ENCODE data around the gene WNK2.

The WNK2 gene

DNA sequence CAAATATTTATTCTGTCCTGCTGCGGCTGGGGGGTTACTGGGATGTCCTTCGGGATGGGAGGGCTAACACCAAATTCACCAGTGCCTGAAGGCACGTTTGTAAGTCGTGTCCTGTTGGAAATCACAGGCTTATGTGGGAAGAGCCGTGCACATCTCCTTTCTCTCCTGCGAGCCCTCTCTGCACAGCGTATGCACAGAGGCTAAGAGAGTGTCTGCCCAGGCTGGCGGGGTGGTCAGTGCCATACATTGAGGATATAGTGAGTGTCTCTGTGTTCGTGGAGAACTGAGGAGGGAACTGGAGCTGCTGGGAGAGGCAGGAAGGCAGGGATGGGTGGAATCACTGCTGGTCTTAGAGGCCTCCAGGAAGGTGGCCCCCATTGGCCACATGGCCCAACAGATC, 110.1 kb downstream of the WNK2 start:
- H3K27ac ChIP-seq (ENCODE audit: low read depth, low read length), result peak overlapping the region; percentile 99
- peaks cover 59% of the 10 kb centered on the region for H3K36me3 ChIP-seq (ENCODE audit: control insufficient read depth, low read length)
- no peaks in the 10 kb centered on the region for H4K20me1 ChIP-seq (ENCODE audit: control insufficient read depth, insufficient read depth, low read depth, low read length)
- peaks cover 26% of the 10 kb centered on the region for H3F3A ChIP-seq (ENCODE audit: control insufficient read depth, insufficient read depth)
- H3K4me1 ChIP-seq (ENCODE audit: control insufficient read depth, low read length), result peaks cover 100% of the 10 kb centered on the region
- TF ChIP-seq EZH2phosphoT487 (IDR thresholded peaks at IDR 0.05; ENCODE audit: borderline replicate concordance, low read length), result no peak
- TF ChIP-seq, protein P1, sequence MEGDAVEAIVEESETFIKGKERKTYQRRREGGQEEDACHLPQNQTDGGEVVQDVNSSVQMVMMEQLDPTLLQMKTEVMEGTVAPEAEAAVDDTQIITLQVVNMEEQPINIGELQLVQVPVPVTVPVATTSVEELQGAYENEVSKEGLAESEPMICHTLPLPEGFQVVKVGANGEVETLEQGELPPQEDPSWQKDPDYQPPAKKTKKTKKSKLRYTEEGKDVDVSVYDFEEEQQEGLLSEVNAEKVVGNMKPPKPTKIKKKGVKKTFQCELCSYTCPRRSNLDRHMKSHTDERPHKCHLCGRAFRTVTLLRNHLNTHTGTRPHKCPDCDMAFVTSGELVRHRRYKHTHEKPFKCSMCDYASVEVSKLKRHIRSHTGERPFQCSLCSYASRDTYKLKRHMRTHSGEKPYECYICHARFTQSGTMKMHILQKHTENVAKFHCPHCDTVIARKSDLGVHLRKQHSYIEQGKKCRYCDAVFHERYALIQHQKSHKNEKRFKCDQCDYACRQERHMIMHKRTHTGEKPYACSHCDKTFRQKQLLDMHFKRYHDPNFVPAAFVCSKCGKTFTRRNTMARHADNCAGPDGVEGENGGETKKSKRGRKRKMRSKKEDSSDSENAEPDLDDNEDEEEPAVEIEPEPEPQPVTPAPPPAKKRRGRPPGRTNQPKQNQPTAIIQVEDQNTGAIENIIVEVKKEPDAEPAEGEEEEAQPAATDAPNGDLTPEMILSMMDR (IDR thresholded peaks at IDR 0.05; ENCODE audit: low read depth, low read length, poor library complexity, severe bottlenecking), result no peak
- H3K4me2 ChIP-seq (ENCODE audit: low read length), result peak overlapping the region; percentile 82
- H3K9me2 ChIP-seq (replicated peaks; ENCODE audit: control insufficient read depth, low read length), result no peaks in the 10 kb centered on the region
- no peaks in the 10 kb centered on the region for H3K9me3 ChIP-seq (ENCODE audit: control insufficient read depth, insufficient read depth, low read length)
- no peaks in the 10 kb centered on the region for H3K27me3 ChIP-seq (ENCODE audit: control insufficient read depth, low read length)
- peak overlapping the region; percentile 49 for H3K4me3 ChIP-seq (ENCODE audit: low read length)
- H3K79me2 ChIP-seq (ENCODE audit: control insufficient read depth, low read length), result peaks cover 28% of the 10 kb centered on the region

- Histone ChIP-seq H3K4me1 (ENCODE audit: control insufficient read depth, low read length) (peaks cover 98% of the 10 kb centered on the region), H3K27ac (ENCODE audit: low read depth, low read length) (peak overlapping the region; percentile 99)
- TF ChIP-seq, protein P1 (IDR thresholded peaks at IDR 0.05; ENCODE audit: low read depth, low read length, poor library complexity, severe bottlenecking), result no peak
- no peak for TF ChIP-seq EZH2phosphoT487 (IDR thresholded peaks at IDR 0.05; ENCODE audit: borderline replicate concordance, low read length)
Measured at GRCh38 chr9:93295031-93295430, 111.1 kb downstream of the WNK2 start.

DNA sequence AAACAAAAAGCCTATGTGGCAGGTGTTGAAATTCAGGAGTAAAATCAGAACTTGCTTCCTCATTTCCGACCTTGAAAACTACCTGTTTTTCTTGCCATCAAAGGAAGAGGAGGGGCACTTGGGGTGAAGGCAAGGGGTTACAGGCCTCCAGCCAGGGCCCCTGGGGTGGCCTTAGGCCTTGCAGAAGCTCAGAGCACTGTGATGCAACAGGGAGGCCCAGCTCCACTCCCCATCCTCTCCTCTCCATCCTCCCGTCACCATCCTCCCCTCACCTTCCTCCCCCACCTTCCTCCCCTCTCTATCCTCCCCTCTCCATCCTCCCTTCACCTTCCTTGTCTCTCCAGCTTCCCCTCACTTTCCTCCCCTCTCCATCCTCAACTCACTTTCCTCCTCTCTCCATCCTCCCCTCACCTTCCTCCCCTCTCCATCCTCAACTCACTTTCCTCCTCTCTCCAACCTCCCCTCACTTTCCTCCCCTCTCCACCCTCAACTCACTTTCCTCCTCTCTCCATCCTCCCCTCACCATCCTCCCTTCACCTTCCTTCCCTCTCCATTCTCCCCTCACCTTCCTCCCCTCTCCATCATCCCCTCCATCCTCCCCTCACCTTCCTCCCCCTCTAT, 111.6 kb downstream of the WNK2 start:
- Histone ChIP-seq H3K4me2 (ENCODE audit: low read length) (peak overlapping the region; percentile 82), H3F3A (ENCODE audit: control insufficient read depth, insufficient read depth) (peaks cover 29% of the 10 kb centered on the region), H3K79me2 (ENCODE audit: control insufficient read depth, low read length) (peaks cover 13% of the 10 kb centered on the region), H3K27me3 (ENCODE audit: control insufficient read depth, low read length) (no peaks in the 10 kb centered on the region), H3K36me3 (ENCODE audit: control insufficient read depth, low read length) (peaks cover 52% of the 10 kb centered on the region), H3K9me2 (replicated peaks; ENCODE audit: control insufficient read depth, low read length) (no peaks in the 10 kb centered on the region), H4K20me1 (ENCODE audit: control insufficient read depth, insufficient read depth, low read depth, low read length) (no peaks in the 10 kb centered on the region), H3K9me3 (ENCODE audit: control insufficient read depth, insufficient read depth, low read length) (no peaks in the 10 kb centered on the region), H3K4me1 (ENCODE audit: control insufficient read depth, low read length) (peaks cover 98% of the 10 kb centered on the region), H3K4me3 (ENCODE audit: low read length) (peak overlapping the region; percentile 49), H3K27ac (ENCODE audit: low read depth, low read length) (peak overlapping the region; percentile 99)
- TF ChIP-seq, protein P1 (IDR thresholded peaks at IDR 0.05; ENCODE audit: low read depth, low read length, poor library complexity, severe bottlenecking), result no peak
- no peak for TF ChIP-seq EZH2phosphoT487 (IDR thresholded peaks at IDR 0.05; ENCODE audit: borderline replicate concordance, low read length)

More at GRCh38 chr9:93295031-93295430, 111.1 kb downstream of the WNK2 start:
- Histone ChIP-seq H3K4me2 (ENCODE audit: low read length) (peak overlapping the region; percentile 82), H3F3A (ENCODE audit: control insufficient read depth, insufficient read depth) (peaks cover 26% of the 10 kb centered on the region), H3K79me2 (ENCODE audit: control insufficient read depth, low read length) (peaks cover 18% of the 10 kb centered on the region), H3K9me3 (ENCODE audit: control insufficient read depth, insufficient read depth, low read length) (no peaks in the 10 kb centered on the region), H3K9me2 (replicated peaks; ENCODE audit: control insufficient read depth, low read length) (no peaks in the 10 kb centered on the region), H3K36me3 (ENCODE audit: control insufficient read depth, low read length) (peaks cover 52% of the 10 kb centered on the region), H3K4me3 (ENCODE audit: low read length) (peak overlapping the region; percentile 49), H3K27me3 (ENCODE audit: control insufficient read depth, low read length) (no peaks in the 10 kb centered on the region), H4K20me1 (ENCODE audit: control insufficient read depth, insufficient read depth, low read depth, low read length) (no peaks in the 10 kb centered on the region)

Data from DOHH2 (cell line).